SK-N-SH treated with all-trans-retinoic acid at 6 μM for 48 hours (cell line): ENCODE data around the gene TTC12.

ENCODE experiments used
- ATAC-seq: fragments of 200-7000 bp; cut with Tn5 transposase; 3 replicates; pipeline ENCODE4 v1.9.1; 2020; ENCODE audit warnings: mild to moderate bottlenecking, moderate library complexity
- ARNTL ChIP-seq: fragments of 450-650 bp; formaldehyde crosslinking; IDR thresholded peaks from 2 replicates; pipeline ENCODE4 v1.5.0; 2020; ENCODE audit warnings: low read depth, mild to moderate bottlenecking, moderate library complexity, borderline replicate concordance
- CSDC2 ChIP-seq: fragments of 250-450 bp; sonication (Bioruptor Pico); IDR thresholded peaks from 2 replicates; pipeline ENCODE4 v1.5.0; 2020; ENCODE audit warnings: mild to moderate bottlenecking, moderate library complexity
- ESRRG ChIP-seq: fragments of 250-450 bp; sonication (Bioruptor Pico); IDR thresholded peaks from 2 replicates; pipeline ENCODE4 v1.6.1; 2021; ENCODE audit warnings: mild to moderate bottlenecking
- GLIS3 ChIP-seq: fragments of 250-450 bp; sonication (Bioruptor Pico); IDR thresholded peaks from 2 replicates; pipeline ENCODE4 v1.5.0; 2020; ENCODE audit warnings: mild to moderate bottlenecking, moderate library complexity
- ISL1 ChIP-seq: fragments of 250-450 bp; sonication (Bioruptor Pico); IDR thresholded peaks from 2 replicates; pipeline ENCODE4 v2.1.2; 2022; ENCODE audit warnings: mild to moderate bottlenecking, moderate library complexity
- OSR1 ChIP-seq: fragments of 250-450 bp; sonication (Bioruptor Pico); IDR thresholded peaks from 2 replicates; pipeline ENCODE4 v1.8.0; 2022; ENCODE audit warnings: moderate library complexity, mild to moderate bottlenecking, inconsistent platforms
- PATZ1 ChIP-seq: fragments of 250-450 bp; sonication (Bioruptor Pico); IDR thresholded peaks from 2 replicates; pipeline ENCODE4 v1.8.0; 2020; ENCODE audit warnings: mild to moderate bottlenecking, moderate library complexity, borderline replicate concordance
- POU6F1 ChIP-seq: fragments of 250-450 bp; sonication (Bioruptor Pico); IDR thresholded peaks from 2 replicates; pipeline ENCODE4 v1.8.0; 2021; ENCODE audit warnings: low read depth, mild to moderate bottlenecking, moderate library complexity, borderline replicate concordance
- SNAI2 ChIP-seq: fragments of 250-450 bp; sonication (Bioruptor Pico); IDR thresholded peaks from 2 replicates; pipeline ENCODE4 v1.5.0; 2020; ENCODE audit warnings: mild to moderate bottlenecking, moderate library complexity
- TCF4 ChIP-seq: fragments of 250-450 bp; sonication (Bioruptor Pico); IDR thresholded peaks from 2 replicates; pipeline ENCODE4 v1.8.0; 2021; ENCODE audit warnings: mild to moderate bottlenecking, moderate library complexity, borderline replicate concordance
- TOX ChIP-seq: fragments of 250-450 bp; sonication (Bioruptor Pico); IDR thresholded peaks from 2 replicates; pipeline ENCODE4 v1.8.0; 2021; ENCODE audit warnings: mild to moderate bottlenecking, moderate library complexity, borderline replicate concordance
- TSHZ2 ChIP-seq: fragments of 250-450 bp; sonication (Bioruptor Pico); IDR thresholded peaks from 2 replicates; pipeline ENCODE4 v1.5.0; 2020; ENCODE audit warnings: mild to moderate bottlenecking, moderate library complexity
- ZFP3 ChIP-seq: fragments of 250-450 bp; sonication (Bioruptor Pico); IDR thresholded peaks from 2 replicates; pipeline ENCODE4 v1.5.0; 2020; ENCODE audit warnings: mild to moderate bottlenecking, moderate library complexity
- ZFP30 ChIP-seq: fragments of 450-650 bp; formaldehyde crosslinking; IDR thresholded peaks from 2 replicates; pipeline ENCODE4 v1.5.0; 2022; ENCODE audit warnings: mild to moderate bottlenecking, moderate library complexity
- ZNF565 ChIP-seq: fragments of 450-650 bp; formaldehyde crosslinking; conservative IDR thresholded peaks from 2 replicates; pipeline ENCODE4 v1.5.0; 2020; ENCODE audit warnings: low read depth, mild to moderate bottlenecking, moderate library complexity
- ZNF70 ChIP-seq: fragments of 450-650 bp; formaldehyde crosslinking; IDR thresholded peaks from 2 replicates; pipeline ENCODE4 v1.5.0; 2020; ENCODE audit warnings: mild to moderate bottlenecking, moderate library complexity
- ZNF8 ChIP-seq: fragments of 450-650 bp; formaldehyde crosslinking; IDR thresholded peaks from 2 replicates; pipeline ENCODE4 v1.5.0; 2020; ENCODE audit warnings: mild to moderate bottlenecking, moderate library complexity
- TF ChIP-seq, protein P1 (sequence below): fragments of 250-450 bp; sonication (Bioruptor Pico); IDR thresholded peaks from 2 replicates; pipeline ENCODE4 v1.5.1; 2020; ENCODE audit warnings: low read depth, mild to moderate bottlenecking, moderate library complexity
- TF ChIP-seq, protein P2 (sequence below): fragments of 250-450 bp; sonication (Bioruptor Pico); IDR thresholded peaks from 2 replicates; pipeline ENCODE4 v1.5.1; 2021; ENCODE audit warnings: mild to moderate bottlenecking, moderate library complexity

TTC12 gene

GRCh38 chr11:113409526-113409925, 95.1 kb downstream of the TTC12 start:
- no peak for ATAC-seq
- TF ChIP-seq ESRRG (CRISPR knock-in tag) (no peak), TCF4 (no peak), ARNTL (CRISPR knock-in tag) (no peak), TSHZ2 (CRISPR knock-in tag) (no peak), ZFP3 (CRISPR knock-in tag) (no peak), ISL1 (CRISPR knock-in tag) (no peak), GLIS3 (CRISPR knock-in tag) (no peak), SNAI2 (CRISPR knock-in tag) (no peak), POU6F1 (CRISPR knock-in tag) (no peak), OSR1 (no peak), ZNF70 (CRISPR knock-in tag) (no peak), ZNF8 (CRISPR knock-in tag) (no peak), ZFP30 (no peak), CSDC2 (CRISPR knock-in tag) (no peak), TOX (CRISPR knock-in tag) (no peak)
- TF ChIP-seq, protein P1, sequence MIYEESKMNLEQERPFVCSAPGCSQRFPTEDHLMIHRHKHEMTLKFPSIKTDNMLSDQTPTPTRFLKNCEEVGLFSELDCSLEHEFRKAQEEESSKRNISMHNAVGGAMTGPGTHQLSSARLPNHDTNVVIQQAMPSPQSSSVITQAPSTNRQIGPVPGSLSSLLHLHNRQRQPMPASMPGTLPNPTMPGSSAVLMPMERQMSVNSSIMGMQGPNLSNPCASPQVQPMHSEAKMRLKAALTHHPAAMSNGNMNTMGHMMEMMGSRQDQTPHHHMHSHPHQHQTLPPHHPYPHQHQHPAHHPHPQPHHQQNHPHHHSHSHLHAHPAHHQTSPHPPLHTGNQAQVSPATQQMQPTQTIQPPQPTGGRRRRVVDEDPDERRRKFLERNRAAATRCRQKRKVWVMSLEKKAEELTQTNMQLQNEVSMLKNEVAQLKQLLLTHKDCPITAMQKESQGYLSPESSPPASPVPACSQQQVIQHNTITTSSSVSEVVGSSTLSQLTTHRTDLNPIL (CRISPR knock-in tag) = no peak
- TF ChIP-seq, protein P2, sequence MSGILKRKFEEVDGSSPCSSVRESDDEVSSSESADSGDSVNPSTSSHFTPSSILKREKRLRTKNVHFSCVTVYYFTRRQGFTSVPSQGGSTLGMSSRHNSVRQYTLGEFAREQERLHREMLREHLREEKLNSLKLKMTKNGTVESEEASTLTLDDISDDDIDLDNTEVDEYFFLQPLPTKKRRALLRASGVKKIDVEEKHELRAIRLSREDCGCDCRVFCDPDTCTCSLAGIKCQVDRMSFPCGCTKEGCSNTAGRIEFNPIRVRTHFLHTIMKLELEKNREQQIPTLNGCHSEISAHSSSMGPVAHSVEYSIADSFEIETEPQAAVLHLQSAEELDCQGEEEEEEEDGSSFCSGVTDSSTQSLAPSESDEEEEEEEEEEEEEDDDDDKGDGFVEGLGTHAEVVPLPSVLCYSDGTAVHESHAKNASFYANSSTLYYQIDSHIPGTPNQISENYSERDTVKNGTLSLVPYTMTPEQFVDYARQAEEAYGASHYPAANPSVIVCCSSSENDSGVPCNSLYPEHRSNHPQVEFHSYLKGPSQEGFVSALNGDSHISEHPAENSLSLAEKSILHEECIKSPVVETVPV (CRISPR knock-in tag) = no peak

- ATAC-seq = no peak
- TF ChIP-seq ZFP3 (CRISPR knock-in tag) (no peak), CSDC2 (CRISPR knock-in tag) (no peak), TOX (CRISPR knock-in tag) (no peak), POU6F1 (CRISPR knock-in tag) (no peak), ISL1 (CRISPR knock-in tag) (no peak), ZNF565 (CRISPR knock-in tag) (no peak), GLIS3 (CRISPR knock-in tag) (no peak), PATZ1 (CRISPR knock-in tag) (no peak), ZFP30 (no peak), TCF4 (no peak)
- TF ChIP-seq, protein P1 (CRISPR knock-in tag) = no peak
- TF ChIP-seq, protein P2 (CRISPR knock-in tag) = no peak
- TF ChIP-seq, all 23 proteins: peak for 0
These were observed 96.2 kb downstream of the TTC12 start for GRCh38 chr11:113410414-113411135.
